PFSK-1 (cell line): ENCODE data around the gene MRFAP1L1.

Experiments
- POLR2AphosphoS5 ChIP-seq: IDR thresholded peaks from 2 replicates; pipeline ENCODE4 v1.6.1; 2012; ENCODE audit warnings: low read depth, mild to moderate bottlenecking, control low read depth, low read length, moderate library complexity
- SIN3A ChIP-seq: IDR thresholded peaks from 2 replicates; pipeline ENCODE4 v1.6.1; 2012; ENCODE audit warnings: mild to moderate bottlenecking, low read length, moderate library complexity, borderline replicate concordance; ENCODE audit not compliant: insufficient read depth
- TAF1 ChIP-seq: IDR thresholded peaks from 2 replicates; pipeline ENCODE4 v1.6.1; 2012; ENCODE audit warnings: low read length, control low read depth, borderline replicate concordance; ENCODE audit not compliant: insufficient read depth
- TF ChIP-seq, protein P1 (sequence below), 2 experiments: IDR thresholded peaks; 2 replicates each; pipeline versions ENCODE4 v1.6.1 to v1.8.0; 2011 to 2012; ENCODE audit warnings: low read depth in 2 of 2, low read length in 2 of 2, control low read depth in 1 of 2, inconsistent platforms in 1 of 2, mild to moderate bottlenecking in 1 of 2, moderate library complexity in 1 of 2; ENCODE audit not compliant: insufficient read depth in 1 of 2

DNA sequence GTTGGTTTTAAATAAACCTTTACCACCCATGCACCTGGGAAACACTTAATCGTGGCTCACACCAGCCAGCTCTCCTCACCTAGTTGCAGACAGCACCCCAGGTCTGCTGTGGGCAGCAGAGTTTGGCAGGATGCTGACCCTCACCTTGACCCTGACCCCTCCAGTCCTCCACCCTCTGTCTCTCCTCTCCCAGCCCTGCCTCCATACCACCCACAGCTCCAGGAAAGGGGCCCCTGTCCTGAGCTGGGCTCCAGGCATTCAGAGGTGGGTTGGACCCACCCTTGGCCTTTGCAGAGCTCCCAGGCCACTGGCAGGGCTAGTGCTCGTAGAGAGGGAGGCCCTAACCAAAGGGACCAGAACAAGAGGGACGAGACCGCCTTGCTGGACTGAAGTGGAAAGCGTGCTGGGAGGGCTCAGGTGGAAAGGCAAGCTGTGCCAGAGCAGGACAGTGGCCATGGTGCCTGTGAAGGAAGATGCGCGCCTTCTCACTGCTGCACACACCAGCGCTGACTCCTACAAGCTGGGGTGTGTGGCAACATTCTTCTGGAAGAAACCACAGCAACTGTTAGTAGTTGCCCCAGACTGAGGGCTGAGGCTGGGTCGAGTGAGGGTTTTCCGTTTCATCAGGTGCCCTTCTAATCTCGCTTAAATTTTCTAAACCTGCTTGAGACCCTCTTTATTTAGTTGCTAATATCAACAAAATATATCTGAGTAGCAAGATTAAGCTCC lies 26.6 kb downstream of the MRFAP1L1 start:
- TF ChIP-seq POLR2AphosphoS5 (no peak), TAF1 (no peak), SIN3A (no peak)
- TF ChIP-seq, protein P1, sequence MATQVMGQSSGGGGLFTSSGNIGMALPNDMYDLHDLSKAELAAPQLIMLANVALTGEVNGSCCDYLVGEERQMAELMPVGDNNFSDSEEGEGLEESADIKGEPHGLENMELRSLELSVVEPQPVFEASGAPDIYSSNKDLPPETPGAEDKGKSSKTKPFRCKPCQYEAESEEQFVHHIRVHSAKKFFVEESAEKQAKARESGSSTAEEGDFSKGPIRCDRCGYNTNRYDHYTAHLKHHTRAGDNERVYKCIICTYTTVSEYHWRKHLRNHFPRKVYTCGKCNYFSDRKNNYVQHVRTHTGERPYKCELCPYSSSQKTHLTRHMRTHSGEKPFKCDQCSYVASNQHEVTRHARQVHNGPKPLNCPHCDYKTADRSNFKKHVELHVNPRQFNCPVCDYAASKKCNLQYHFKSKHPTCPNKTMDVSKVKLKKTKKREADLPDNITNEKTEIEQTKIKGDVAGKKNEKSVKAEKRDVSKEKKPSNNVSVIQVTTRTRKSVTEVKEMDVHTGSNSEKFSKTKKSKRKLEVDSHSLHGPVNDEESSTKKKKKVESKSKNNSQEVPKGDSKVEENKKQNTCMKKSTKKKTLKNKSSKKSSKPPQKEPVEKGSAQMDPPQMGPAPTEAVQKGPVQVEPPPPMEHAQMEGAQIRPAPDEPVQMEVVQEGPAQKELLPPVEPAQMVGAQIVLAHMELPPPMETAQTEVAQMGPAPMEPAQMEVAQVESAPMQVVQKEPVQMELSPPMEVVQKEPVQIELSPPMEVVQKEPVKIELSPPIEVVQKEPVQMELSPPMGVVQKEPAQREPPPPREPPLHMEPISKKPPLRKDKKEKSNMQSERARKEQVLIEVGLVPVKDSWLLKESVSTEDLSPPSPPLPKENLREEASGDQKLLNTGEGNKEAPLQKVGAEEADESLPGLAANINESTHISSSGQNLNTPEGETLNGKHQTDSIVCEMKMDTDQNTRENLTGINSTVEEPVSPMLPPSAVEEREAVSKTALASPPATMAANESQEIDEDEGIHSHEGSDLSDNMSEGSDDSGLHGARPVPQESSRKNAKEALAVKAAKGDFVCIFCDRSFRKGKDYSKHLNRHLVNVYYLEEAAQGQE (IDR thresholded peaks at IDR 0.05; ENCODE audit: insufficient read depth in 1 of 2, low read depth in 2 of 2, low read length in 2 of 2), result no peak
